ENCODE data around the gene HDAC4.

HDAC4 gene

GRCh38 chr2:239304533-239305221, 96.1 kb downstream of the HDAC4 start:
- H3K4me3 ChIP-seq (ENCODE audit: low read depth, low read length): no peak overlapping the region
- TF ChIP-seq CTCF (IDR thresholded peaks at IDR 0.05; ENCODE audit: insufficient read depth, low read depth, low read length, missing control alignments): no peak
- DNase-seq (ENCODE audit: low read depth): no peak

GRCh38 chr2:239303711-239304532, 96.9 kb downstream of the HDAC4 start:
- no peak for TF ChIP-seq CTCF (IDR thresholded peaks at IDR 0.05; ENCODE audit: insufficient read depth, low read depth, low read length, missing control alignments)
- no peak overlapping the region for H3K4me3 ChIP-seq (ENCODE audit: low read depth, low read length)
- peak; percentile 76 for DNase-seq (ENCODE audit: low read depth)

GRCh38 chr2:239302808-239303557, 97.8 kb downstream of the HDAC4 start:
- no peak overlapping the region for H3K4me3 ChIP-seq (ENCODE audit: low read depth, low read length)
- DNase-seq (ENCODE audit: low read depth): peak; percentile 59
- TF ChIP-seq CTCF (IDR thresholded peaks at IDR 0.05; ENCODE audit: insufficient read depth, low read depth, low read length, missing control alignments): no peak

- DNase-seq (ENCODE audit: low read depth): no peak
- no peak for TF ChIP-seq CTCF (IDR thresholded peaks at IDR 0.05; ENCODE audit: insufficient read depth, low read depth, low read length, missing control alignments)
- no peak overlapping the region for H3K4me3 ChIP-seq (ENCODE audit: low read depth, low read length)
These were observed 98.6 kb downstream of the HDAC4 start for GRCh38 chr2:239302083-239302807.

GRCh38 chr2:239300871-239301735, 99.7 kb downstream of the HDAC4 start:
- DNase-seq (ENCODE audit: low read depth): no peak
- no peak overlapping the region for H3K4me3 ChIP-seq (ENCODE audit: low read depth, low read length)

More at GRCh38 chr2:239300871-239301735, 99.7 kb downstream of the HDAC4 start:
- TF ChIP-seq CTCF (IDR thresholded peaks at IDR 0.05; ENCODE audit: insufficient read depth, low read depth, low read length, missing control alignments): no peak

All from GM12865 (cell line).